Measurements from ENCODE around the gene TMEM161A. TPM values are rescaled to one million over a fixed set of nuclear protein-coding genes. Genes with fewer than 3 reads are reported as not detected.

TMEM161A gene
- total RNA-seq, 2 experiments from 2014 or later = 8.2 to 10.9 TPM

GRCh38 chr19:19075126-19075525 lies 63.2 kb downstream of the TMEM161A start:
- Histone ChIP-seq H3K9me3 (ENCODE audit: control insufficient read depth in 1 of 2, insufficient read depth in 1 of 2, low read length in 2 of 2) (no peaks in the 10 kb centered on the region), H3K27me3 (ENCODE audit: control insufficient read depth in 1 of 2, insufficient read depth in 2 of 2, low read length in 2 of 2) (no peaks in the 10 kb centered on the region), H3K36me3 (ENCODE audit: insufficient read depth, low read length) (peaks cover 19% of the 10 kb centered on the region), H3K27ac (ENCODE audit: low read depth in 1 of 2, low read length in 2 of 2) (no peak overlapping the region), H3K4me3 (ENCODE audit: low read length) (no peak overlapping the region), H3K4me1 (ENCODE audit: insufficient read depth, low read length) (peaks cover 9% of the 10 kb centered on the region)
- Mint-ChIP-seq H3K9me3 (no peaks in the 10 kb centered on the region), H3K27ac (no peak overlapping the region), H3K36me3 (ENCODE audit: low read depth) (peaks cover 57% of the 10 kb centered on the region), H3K27me3 (no peaks in the 10 kb centered on the region), H3K4me1 (ENCODE audit: low read depth) (peaks cover 23% of the 10 kb centered on the region), H3K4me3 (no peak overlapping the region)
- DNase-seq = no peak
- intact Hi-C loops (cut with DNase I, micrococcal nuclease) = no loop called here
- ATAC-seq (ENCODE audit: poor library complexity) = no peak
- ChIA-PET CTCF (no interaction called here), POLR2A (no interaction called here)
- TF ChIP-seq CTCF (IDR thresholded peaks at IDR 0.05) = no peak

GRCh38 chr19:19074196-19074882 lies 63.9 kb downstream of the TMEM161A start:
- H3K27ac Mint-ChIP-seq = no peak overlapping the region
- no peaks in the 10 kb centered on the region for H3K9me3 ChIP-seq (ENCODE audit: control insufficient read depth in 1 of 2, insufficient read depth in 1 of 2, low read length in 2 of 2)

GRCh38 chr19:19071897-19072296 lies 66.4 kb downstream of the TMEM161A start:
- no peaks in the 10 kb centered on the region for H3K27me3 ChIP-seq (ENCODE audit: control insufficient read depth in 1 of 2, insufficient read depth in 2 of 2, low read length in 2 of 2)
- Mint-ChIP-seq H3K9me3 (no peaks in the 10 kb centered on the region), H3K27ac (no peak overlapping the region), H3K4me1 (ENCODE audit: low read depth) (peaks cover 30% of the 10 kb centered on the region), H3K36me3 (ENCODE audit: low read depth) (peaks cover 40% of the 10 kb centered on the region), H3K27me3 (no peaks in the 10 kb centered on the region), H3K4me3 (no peak overlapping the region)
- POLR2A ChIA-PET = no interaction called here
- no peak overlapping the region for H3K4me3 ChIP-seq (ENCODE audit: low read length)
- ATAC-seq (ENCODE audit: poor library complexity) (no peak), DNase-seq (no peak)
- TF ChIP-seq CTCF (IDR thresholded peaks at IDR 0.05) = no peak
- no peak overlapping the region for H3K27ac ChIP-seq (ENCODE audit: low read depth in 1 of 2, low read length in 2 of 2)
- no peaks in the 10 kb centered on the region for H3K9me3 ChIP-seq (ENCODE audit: control insufficient read depth in 1 of 2, insufficient read depth in 1 of 2, low read length in 2 of 2)
- H3K4me1 ChIP-seq (ENCODE audit: insufficient read depth, low read length) = peaks cover 34% of the 10 kb centered on the region
- intact Hi-C loops (cut with DNase I, micrococcal nuclease) = no loop called here
- CTCF ChIA-PET = no interaction called here
- H3K36me3 ChIP-seq (ENCODE audit: insufficient read depth, low read length) = peaks cover 14% of the 10 kb centered on the region

More at GRCh38 chr19:19074196-19074882, 63.9 kb downstream of the TMEM161A start:
- no peak for DNase-seq
- Histone ChIP-seq H3K4me1 (ENCODE audit: insufficient read depth, low read length) (peaks cover 14% of the 10 kb centered on the region), H3K36me3 (ENCODE audit: insufficient read depth, low read length) (peaks cover 14% of the 10 kb centered on the region), H3K27ac (ENCODE audit: low read depth in 1 of 2, low read length in 2 of 2) (no peak overlapping the region), H3K4me3 (ENCODE audit: low read length) (no peak overlapping the region), H3K27me3 (ENCODE audit: control insufficient read depth in 1 of 2, insufficient read depth in 2 of 2, low read length in 2 of 2) (no peaks in the 10 kb centered on the region)
- Mint-ChIP-seq H3K27me3 (no peaks in the 10 kb centered on the region), H3K36me3 (ENCODE audit: low read depth) (peaks cover 50% of the 10 kb centered on the region), H3K9me3 (no peaks in the 10 kb centered on the region), H3K4me3 (no peak overlapping the region), H3K4me1 (ENCODE audit: low read depth) (peaks cover 24% of the 10 kb centered on the region)
- POLR2A ChIA-PET = no interaction called here
- no peak for TF ChIP-seq CTCF (IDR thresholded peaks at IDR 0.05)
- CTCF ChIA-PET = no interaction called here
- no peak for ATAC-seq (ENCODE audit: poor library complexity)
- intact Hi-C loops (cut with DNase I, micrococcal nuclease) = no loop called here

Other genes starting within 250 kb of the TMEM161A start
- not detected for gene CERS1, start 242.3 kb downstream of the TMEM161A start, total RNA-seq
- 100 to 1,000 TPM; 135 to 143 TPM for gene COPE, start 219.1 kb downstream of the TMEM161A start, total RNA-seq
- gene DDX49, start 218.8 kb downstream of the TMEM161A start, total RNA-seq = 10 to 100 TPM; 47.9 to 49.7 TPM
- gene HOMER3, start 197.3 kb downstream of the TMEM161A start, total RNA-seq = 1 to 10 TPM; 1.1 TPM
- 100 to 1,000 TPM; 106 to 110 TPM for gene SUGP2, start 105.0 kb downstream of the TMEM161A start, total RNA-seq
- 1 to 10 TPM; 5.9 to 6.0 TPM for gene ARMC6, start 104.9 kb downstream of the TMEM161A start, total RNA-seq
- gene SLC25A42, start 74.5 kb downstream of the TMEM161A start, total RNA-seq = 10 to 100 TPM; 15.1 to 15.4 TPM
- gene MEF2B, start 31.8 kb upstream of the TMEM161A start, total RNA-seq = 1 to 10 TPM; 1.9 to 3.0 TPM
- 10 to 100 TPM; 12.0 to 15.0 TPM for gene BORCS8, start 53.7 kb upstream of the TMEM161A start, total RNA-seq
- gene RFXANK, start 53.8 kb upstream of the TMEM161A start, total RNA-seq = 10 to 100 TPM; 36.3 to 37.2 TPM
- 10 to 100 TPM; 10.5 to 11.5 TPM for gene NR2C2AP, start 64.9 kb upstream of the TMEM161A start, total RNA-seq
- gene NCAN, start 73.5 kb upstream of the TMEM161A start, total RNA-seq = not detected
- not detected for gene TM6SF2, start 134.8 kb upstream of the TMEM161A start, total RNA-seq
- gene SUGP1, start 182.0 kb upstream of the TMEM161A start, total RNA-seq = 10 to 100 TPM; 49.7 to 56.0 TPM
- 100 to 1,000 TPM; 132 to 133 TPM for gene MAU2, start 182.4 kb upstream of the TMEM161A start, total RNA-seq

All from CD4-positive, alpha-beta T cell (primary cell).